GM21576 (cell line): ENCODE data around the gene MBL2.

Source experiments
- ATAC-seq: cut with Tn5 transposase; IDR thresholded peaks from one replicate; pipeline ENCODE4 v1.9.1; 2021; ENCODE audit warnings: mild to moderate bottlenecking, moderate library complexity; ENCODE audit not compliant: unreplicated experiment

Gene MBL2

GRCh38 chr10:52774182-52774581, 1.6 kb upstream of the MBL2 start:
- ATAC-seq: no peak

- no peak for ATAC-seq
Observed at GRCh38 chr10:52771534-52772445, 794 bp downstream of the MBL2 start.

DNA sequence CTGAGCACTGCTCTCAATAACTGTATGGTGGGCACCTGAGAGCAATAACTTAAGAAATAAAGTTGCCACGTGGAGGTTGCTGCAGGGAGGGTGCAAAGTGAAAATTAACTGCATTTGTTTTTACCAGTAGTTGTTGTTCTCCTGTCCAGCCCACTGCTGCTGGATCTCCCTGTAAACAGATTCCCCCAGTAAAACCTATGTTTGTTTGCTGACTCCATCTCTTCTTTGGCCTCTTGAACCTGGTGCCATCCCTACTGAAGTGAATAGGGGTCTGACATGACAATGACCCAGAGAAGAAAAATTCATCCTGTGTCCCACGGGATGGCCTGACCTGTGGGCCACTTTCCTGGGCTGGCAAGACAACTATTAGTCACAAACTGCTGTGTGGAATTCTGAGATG, 1.7 kb downstream of the MBL2 start:
- ATAC-seq: no peak

DNA sequence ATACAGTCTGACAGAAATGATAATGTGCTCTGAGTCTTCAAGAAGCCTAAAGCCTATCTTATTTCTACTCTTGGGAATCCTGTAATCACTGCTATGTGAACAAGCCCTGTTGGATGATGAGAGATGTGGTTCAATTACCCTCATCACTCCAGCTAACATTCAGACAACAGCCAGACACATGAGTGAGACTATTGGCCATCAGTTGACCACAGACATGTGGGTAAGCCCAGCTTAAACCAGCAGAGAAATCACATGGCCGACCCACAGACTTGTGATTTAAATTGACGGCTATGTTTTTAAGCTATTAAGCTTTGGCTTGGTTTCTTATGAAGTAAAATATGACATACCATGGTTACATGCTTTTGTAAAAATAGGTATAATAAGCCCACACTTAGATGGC, 2.6 kb downstream of the MBL2 start:
- ATAC-seq: no peak

GRCh38 chr10:52768001-52768532, 4.5 kb downstream of the MBL2 start:
- ATAC-seq: no peak

DNA sequence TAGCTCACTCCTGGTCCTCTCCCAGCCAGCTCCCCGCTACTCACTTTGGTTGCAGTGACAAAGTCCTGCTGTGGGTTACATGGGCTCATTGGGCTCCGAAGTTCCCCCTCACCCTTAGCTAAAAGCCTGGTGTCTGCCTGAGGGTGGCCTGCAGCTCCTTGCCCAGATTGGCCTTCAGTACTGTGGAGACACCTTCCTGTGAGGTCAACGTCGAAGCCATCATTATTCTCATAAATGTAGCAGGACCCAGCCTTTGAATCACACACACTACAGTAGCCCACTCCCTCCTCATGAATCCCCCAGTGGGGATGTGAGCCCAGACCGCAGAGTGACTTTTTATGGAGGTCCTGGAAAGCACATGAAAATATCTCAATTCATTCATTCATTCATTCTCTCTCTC, 10.5 kb downstream of the MBL2 start:
- ATAC-seq: no peak

DNA sequence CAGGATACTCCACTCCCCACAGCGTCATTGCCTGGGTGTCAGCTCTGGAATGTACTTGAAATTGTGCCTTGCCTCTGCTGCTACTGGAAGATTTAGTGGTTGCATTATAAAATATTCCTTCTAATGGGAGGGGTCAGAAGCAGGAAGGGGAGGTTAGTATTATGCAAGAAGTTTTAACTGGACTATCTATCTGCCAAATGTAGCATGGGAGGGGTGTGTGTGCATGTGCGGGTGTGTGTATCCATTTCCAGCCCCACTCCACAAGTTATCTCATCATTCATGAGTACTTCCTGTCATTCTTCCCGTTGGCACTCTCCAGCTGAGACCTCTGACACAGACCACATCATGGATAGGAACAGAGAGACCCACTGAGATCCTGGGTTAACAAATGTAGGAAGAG, 13.4 kb downstream of the MBL2 start:
- no peak for ATAC-seq

DNA sequence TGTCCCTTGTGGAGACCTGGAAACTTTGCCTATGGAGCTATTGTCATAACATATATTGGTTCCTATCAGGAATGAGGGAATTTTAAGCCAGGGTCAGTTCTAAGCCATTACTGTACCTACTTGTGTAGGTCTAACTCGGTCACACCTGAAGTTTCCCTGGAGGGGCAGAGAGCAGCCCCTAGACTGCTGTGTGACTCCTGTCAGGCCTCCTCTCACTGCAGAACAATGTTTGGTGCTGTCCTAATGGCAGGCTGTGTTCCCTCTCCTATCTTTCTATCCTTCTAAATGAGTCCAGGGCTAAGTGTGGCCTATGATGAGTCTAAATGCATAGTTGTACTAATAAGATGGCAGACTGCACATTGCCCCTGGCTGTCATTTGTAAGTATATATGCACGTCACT, 14.2 kb downstream of the MBL2 start:
- no peak for ATAC-seq

- ATAC-seq: no peak
Observed at GRCh38 chr10:52757773-52758172, 14.8 kb downstream of the MBL2 start.

DNA sequence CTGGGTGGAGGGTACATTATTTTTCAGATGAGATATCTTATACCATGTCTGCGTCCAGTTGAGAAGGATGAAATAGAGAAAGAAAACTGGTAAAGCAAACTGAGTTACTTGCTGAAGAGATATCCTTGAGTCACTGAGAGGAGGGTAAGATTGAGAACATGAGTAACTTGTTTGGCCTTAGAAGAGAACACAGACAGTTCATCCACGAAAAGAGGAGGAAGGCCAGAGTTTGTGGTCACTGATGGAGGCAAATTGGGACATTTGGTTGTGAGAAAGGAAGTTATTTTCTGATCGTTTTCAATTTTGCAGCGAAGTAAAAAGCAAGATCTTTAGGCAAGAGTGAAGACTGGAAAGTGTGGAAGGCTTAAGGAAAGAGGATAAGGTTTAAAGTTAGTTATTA, 15.6 kb downstream of the MBL2 start:
- no peak for ATAC-seq

DNA sequence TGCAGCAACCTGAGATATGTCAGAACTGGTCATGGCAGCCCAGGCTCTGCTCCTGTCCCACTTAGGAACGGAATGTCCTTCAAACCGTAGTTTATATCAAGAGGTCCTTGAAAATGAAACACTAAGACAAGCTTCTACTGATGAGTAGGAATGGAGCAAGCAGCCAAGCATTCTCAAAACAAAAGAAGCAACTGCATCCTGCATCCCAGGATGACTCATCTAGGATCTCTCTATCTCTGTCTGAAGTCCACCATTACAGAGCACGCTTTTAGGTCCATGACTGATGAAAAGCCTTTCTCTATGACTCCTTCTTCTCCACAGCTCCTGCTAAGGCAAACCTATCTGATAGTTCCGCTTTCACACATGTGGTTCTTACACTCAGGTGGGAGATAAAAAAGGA, 16.3 kb downstream of the MBL2 start:
- no peak for ATAC-seq

- ATAC-seq: no peak
Observed at GRCh38 chr10:52755297-52756062, 17.1 kb downstream of the MBL2 start.

- ATAC-seq: no peak
Observed at GRCh38 chr10:52752801-52753445, 19.7 kb downstream of the MBL2 start.

DNA sequence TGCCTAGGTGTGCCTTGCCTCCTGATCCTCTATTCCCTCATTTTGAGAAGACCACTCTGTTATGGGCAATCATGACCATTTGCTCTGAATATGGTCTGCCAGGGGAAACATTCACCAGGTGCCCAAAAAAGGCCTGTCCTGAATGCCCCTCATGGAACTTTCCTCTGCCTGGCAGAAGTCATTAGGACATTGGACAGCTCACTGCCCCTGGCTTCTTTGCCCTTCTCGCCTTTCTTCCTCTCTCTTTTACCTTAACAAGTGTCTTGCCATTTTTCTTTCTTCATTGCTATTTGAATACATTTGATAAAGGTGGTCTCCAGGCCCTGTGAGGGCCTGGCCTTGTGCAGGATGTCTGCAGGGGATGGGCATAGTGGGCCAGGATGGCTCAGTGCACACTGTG, 20.3 kb downstream of the MBL2 start:
- ATAC-seq: no peak

DNA sequence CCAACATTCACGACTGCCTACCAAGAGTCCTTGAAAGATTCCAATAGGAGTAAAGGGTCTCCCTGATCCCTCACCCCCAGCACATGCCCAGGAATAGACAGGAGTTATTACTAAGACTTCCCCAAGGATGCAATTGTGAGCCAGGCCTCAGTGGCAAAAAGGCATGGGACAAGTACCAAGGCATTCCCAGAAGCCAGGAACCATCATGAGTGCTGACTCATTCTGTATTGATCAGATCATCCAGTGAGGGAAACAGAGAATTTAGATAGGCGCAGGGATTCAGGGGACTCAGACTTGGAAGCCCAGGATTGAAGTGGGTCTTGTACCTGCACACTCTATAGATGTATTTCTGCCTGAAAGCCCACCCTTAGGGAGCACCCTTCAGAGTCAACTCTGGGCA, 21.2 kb downstream of the MBL2 start:
- no peak for ATAC-seq

DNA sequence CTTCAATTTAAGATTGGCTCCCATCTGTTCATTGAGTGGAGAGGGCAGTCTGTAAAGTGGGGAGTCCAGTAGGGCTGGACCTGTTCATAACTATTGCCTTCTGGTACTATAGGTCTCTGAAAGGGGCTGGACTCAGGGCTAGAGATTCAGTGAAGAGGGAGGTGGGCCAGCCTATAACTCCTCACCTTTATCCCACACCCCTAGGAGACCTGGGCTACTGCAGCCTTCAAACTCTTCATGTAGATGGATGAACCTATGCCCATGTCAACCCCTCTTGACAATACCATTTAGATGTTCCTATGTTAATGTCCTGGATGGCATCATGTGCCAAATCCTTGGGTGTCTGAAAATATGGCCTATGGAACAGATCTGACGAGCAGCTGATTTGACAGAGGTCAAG, 22.0 kb downstream of the MBL2 start:
- no peak for ATAC-seq

- ATAC-seq: no peak
Observed at GRCh38 chr10:52747694-52748093, 24.9 kb downstream of the MBL2 start.

DNA sequence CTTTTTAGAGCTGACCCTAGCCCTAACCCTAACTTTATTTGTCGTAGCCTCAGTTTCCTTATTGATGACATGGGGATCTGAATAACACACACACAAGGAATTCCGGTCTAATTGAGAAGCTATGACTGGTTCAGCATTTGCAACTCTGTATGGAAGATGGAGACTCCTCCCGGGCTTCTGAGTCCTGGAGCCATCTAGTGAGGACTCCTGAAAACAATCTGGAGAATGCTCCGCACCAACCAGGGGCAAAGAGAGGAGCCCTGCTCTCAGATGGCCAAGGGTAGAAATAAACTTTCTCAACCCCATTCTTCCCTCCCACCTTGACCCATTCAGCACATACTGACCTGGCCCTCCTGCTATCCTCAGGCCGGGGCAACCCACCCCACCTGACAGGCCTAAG, 26.4 kb downstream of the MBL2 start:
- ATAC-seq: no peak

DNA sequence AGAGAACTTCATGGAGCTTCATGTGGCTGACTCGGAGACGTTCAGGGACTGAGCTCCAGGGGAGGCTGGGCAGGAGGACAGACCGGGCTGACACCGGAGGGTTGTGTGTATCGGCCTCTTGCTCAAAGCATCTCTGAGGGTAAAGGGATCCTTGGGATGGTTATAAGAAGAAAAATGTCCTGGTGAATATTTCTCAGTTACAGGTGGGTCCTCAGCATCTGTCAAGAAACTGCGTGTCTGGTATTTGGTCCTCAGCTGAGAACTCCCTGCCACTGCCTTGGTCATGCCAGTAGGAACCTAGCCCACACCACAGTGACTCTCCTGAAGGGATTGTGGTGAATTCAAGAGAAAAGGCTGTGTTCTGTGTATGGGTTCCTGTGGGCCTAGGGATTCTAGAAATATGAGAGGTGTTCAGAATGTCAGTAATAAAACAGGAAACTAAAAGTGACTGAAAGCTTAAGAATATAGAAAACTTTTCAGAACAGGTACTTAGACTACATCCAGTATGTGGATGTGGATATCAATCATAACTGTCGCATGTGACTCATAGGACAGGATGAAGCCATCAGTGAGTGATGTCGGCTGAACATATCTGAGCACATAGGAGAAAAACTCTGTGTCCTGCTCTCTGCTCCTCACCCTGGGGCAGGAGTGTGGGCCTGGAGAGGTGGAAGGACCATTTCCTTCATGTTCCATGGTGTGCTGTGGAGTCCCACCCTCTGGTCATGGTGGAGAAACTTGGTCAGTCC, 28.4 kb downstream of the MBL2 start:
- ATAC-seq: no peak

DNA sequence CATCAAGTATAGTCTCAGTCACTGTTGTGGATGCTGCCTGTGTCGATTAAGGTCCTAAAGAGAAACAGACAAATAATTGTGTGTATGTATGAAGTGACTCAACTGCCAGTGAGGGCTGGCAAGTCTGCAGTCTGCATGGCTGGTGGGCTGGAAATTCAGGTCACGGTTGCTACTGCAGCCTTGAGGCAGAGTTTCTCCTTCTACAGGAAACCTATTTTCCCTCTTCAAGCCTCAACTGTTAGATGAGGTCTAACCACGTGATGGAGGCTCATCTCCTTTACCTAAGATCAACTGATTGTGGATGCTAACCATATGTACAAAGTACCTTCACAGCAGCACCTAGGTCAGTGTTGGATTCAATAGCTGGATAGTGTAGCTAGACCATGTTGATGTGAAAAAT, 29.9 kb downstream of the MBL2 start:
- no peak for ATAC-seq

DNA sequence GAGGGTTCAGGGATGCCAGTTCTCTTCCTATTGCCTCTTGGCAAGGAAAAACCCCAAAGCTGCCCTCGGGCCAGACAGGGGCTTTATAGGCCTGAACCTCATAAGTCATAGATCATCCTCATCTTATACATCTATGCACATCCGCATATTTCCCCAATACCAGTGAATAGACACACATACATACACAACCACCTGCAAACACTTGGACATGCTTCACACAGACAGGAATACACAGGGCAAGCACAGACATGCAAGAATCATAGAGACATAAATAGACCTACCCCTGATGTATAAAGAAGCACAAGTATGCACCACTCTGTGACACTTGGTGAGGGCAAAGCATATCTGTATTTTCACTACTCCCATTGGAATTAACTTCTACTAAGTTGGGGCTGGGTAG, 30.7 kb downstream of the MBL2 start:
- ATAC-seq: no peak
